ENCODE results near the gene GNAO1.

GNAO1 gene

GRCh38 chr16:56260378-56261160, 69.3 kb downstream of the GNAO1 start:
- no peaks in the 10 kb centered on the region for H3K36me3 ChIP-seq (ENCODE audit: control insufficient read depth, insufficient read depth, low read length)

GRCh38 chr16:56261656-56262055, 70.4 kb downstream of the GNAO1 start:
- no peaks in the 10 kb centered on the region for H3K36me3 ChIP-seq (ENCODE audit: control insufficient read depth, insufficient read depth, low read length)
- H3K4ac ChIP-seq (ENCODE audit: low read depth, low read length): no peak overlapping the region
- H2BK120ac ChIP-seq (ENCODE audit: low read depth, low read length): no peak overlapping the region
- H3K18ac ChIP-seq (ENCODE audit: low read length): no peak overlapping the region
- no peak overlapping the region for H3K4me2 ChIP-seq (ENCODE audit: low read length)
- no peaks in the 10 kb centered on the region for H3K79me1 ChIP-seq (ENCODE audit: low read length)
- H3K79me2 ChIP-seq (ENCODE audit: control insufficient read depth, insufficient read depth, low read length): no peaks in the 10 kb centered on the region
- no peak overlapping the region for H3K27ac ChIP-seq (ENCODE audit: low read depth, low read length)
- H3K4me1 ChIP-seq (ENCODE audit: control insufficient read depth, low read depth, low read length): no peaks in the 10 kb centered on the region
- no peak overlapping the region for H3K9ac ChIP-seq (ENCODE audit: low read length)
- no CpG with 5 or more reads among the region's 7 CpGs for WGBS (ENCODE audit: extremely low coverage, insufficient coverage, low lambda C conversion rate)
- H2BK15ac ChIP-seq (replicated peaks; ENCODE audit: low read depth): no peak overlapping the region
- no peak for DNase-seq
- no peak overlapping the region for H3K23ac ChIP-seq (ENCODE audit: low read length)
- H3K56ac ChIP-seq (ENCODE audit: low read length): no peak overlapping the region
- H4K8ac ChIP-seq (ENCODE audit: low read depth, low read length): no peak overlapping the region
- H2BK5ac ChIP-seq (ENCODE audit: low read length): no peak overlapping the region
- no peak overlapping the region for H4K5ac ChIP-seq (ENCODE audit: low read length)
- H3K27me3 ChIP-seq (ENCODE audit: insufficient read depth, low read length, poor library complexity): no peaks in the 10 kb centered on the region
- no peak overlapping the region for H3K4me3 ChIP-seq (ENCODE audit: low read length)
- no peak overlapping the region for H2AK5ac ChIP-seq (ENCODE audit: low read length)

More at GRCh38 chr16:56260378-56261160, 69.3 kb downstream of the GNAO1 start:
- no peak overlapping the region for H3K9ac ChIP-seq (ENCODE audit: low read length)
- H3K4ac ChIP-seq (ENCODE audit: low read depth, low read length): no peak overlapping the region
- H2BK120ac ChIP-seq (ENCODE audit: low read depth, low read length): no peak overlapping the region
- H3K4me2 ChIP-seq (ENCODE audit: low read length): no peak overlapping the region
- H3K4me1 ChIP-seq (ENCODE audit: control insufficient read depth, low read depth, low read length): no peaks in the 10 kb centered on the region
- H4K8ac ChIP-seq (ENCODE audit: low read depth, low read length): no peak overlapping the region
- WGBS (ENCODE audit: extremely low coverage, insufficient coverage, low lambda C conversion rate): no CpG with 5 or more reads among the region's 13 CpGs
- no peaks in the 10 kb centered on the region for H3K27me3 ChIP-seq (ENCODE audit: insufficient read depth, low read length, poor library complexity)
- no peak overlapping the region for H2BK5ac ChIP-seq (ENCODE audit: low read length)
- no peak overlapping the region for H3K18ac ChIP-seq (ENCODE audit: low read length)
- H2AK5ac ChIP-seq (ENCODE audit: low read length): no peak overlapping the region
- no peaks in the 10 kb centered on the region for H3K79me2 ChIP-seq (ENCODE audit: control insufficient read depth, insufficient read depth, low read length)
- peak; percentile 19 for DNase-seq
- H3K27ac ChIP-seq (ENCODE audit: low read depth, low read length): no peak overlapping the region
- no peaks in the 10 kb centered on the region for H3K79me1 ChIP-seq (ENCODE audit: low read length)
- H4K5ac ChIP-seq (ENCODE audit: low read length): no peak overlapping the region
- H3K4me3 ChIP-seq (ENCODE audit: low read length): no peak overlapping the region
- H2BK15ac ChIP-seq (replicated peaks; ENCODE audit: low read depth): no peak overlapping the region
- H3K56ac ChIP-seq (ENCODE audit: low read length): no peak overlapping the region
- no peak overlapping the region for H3K23ac ChIP-seq (ENCODE audit: low read length)

- Histone ChIP-seq H3K18ac (ENCODE audit: low read length) (no peak overlapping the region), H3K27ac (ENCODE audit: low read depth, low read length) (no peak overlapping the region)
Measured at GRCh38 chr16:56262148-56262547, 70.9 kb downstream of the GNAO1 start.

GRCh38 chr16:56262551-56263245, 71.4 kb downstream of the GNAO1 start:
- no peaks in the 10 kb centered on the region for H3K4me1 ChIP-seq (ENCODE audit: control insufficient read depth, low read depth, low read length)
- no peaks in the 10 kb centered on the region for H3K79me2 ChIP-seq (ENCODE audit: control insufficient read depth, insufficient read depth, low read length)
- no peak overlapping the region for H3K4me3 ChIP-seq (ENCODE audit: low read length)
- WGBS (ENCODE audit: extremely low coverage, insufficient coverage, low lambda C conversion rate): no CpG with 5 or more reads among the region's 9 CpGs
- no peak overlapping the region for H4K8ac ChIP-seq (ENCODE audit: low read depth, low read length)
- no peak overlapping the region for H3K4ac ChIP-seq (ENCODE audit: low read depth, low read length)
- H2AK5ac ChIP-seq (ENCODE audit: low read length): no peak overlapping the region
- H2BK5ac ChIP-seq (ENCODE audit: low read length): no peak overlapping the region
- no peak overlapping the region for H3K23ac ChIP-seq (ENCODE audit: low read length)
- H3K27me3 ChIP-seq (ENCODE audit: insufficient read depth, low read length, poor library complexity): no peaks in the 10 kb centered on the region
- no peaks in the 10 kb centered on the region for H3K79me1 ChIP-seq (ENCODE audit: low read length)
- no peak overlapping the region for H4K5ac ChIP-seq (ENCODE audit: low read length)
- H3K18ac ChIP-seq (ENCODE audit: low read length): no peak overlapping the region
- no peak overlapping the region for H3K4me2 ChIP-seq (ENCODE audit: low read length)
- no peak overlapping the region for H2BK120ac ChIP-seq (ENCODE audit: low read depth, low read length)
- no peak overlapping the region for H3K56ac ChIP-seq (ENCODE audit: low read length)
- no peaks in the 10 kb centered on the region for H3K36me3 ChIP-seq (ENCODE audit: control insufficient read depth, insufficient read depth, low read length)
- DNase-seq: no peak
- H3K9ac ChIP-seq (ENCODE audit: low read length): no peak overlapping the region
- no peak overlapping the region for H3K27ac ChIP-seq (ENCODE audit: low read depth, low read length)
- H2BK15ac ChIP-seq (replicated peaks; ENCODE audit: low read depth): no peak overlapping the region

More at GRCh38 chr16:56262148-56262547, 70.9 kb downstream of the GNAO1 start:
- Histone ChIP-seq H3K79me2 (ENCODE audit: control insufficient read depth, insufficient read depth, low read length) (no peaks in the 10 kb centered on the region), H3K36me3 (ENCODE audit: control insufficient read depth, insufficient read depth, low read length) (no peaks in the 10 kb centered on the region), H3K9ac (ENCODE audit: low read length) (no peak overlapping the region), H2BK120ac (ENCODE audit: low read depth, low read length) (no peak overlapping the region), H3K4me1 (ENCODE audit: control insufficient read depth, low read depth, low read length) (no peaks in the 10 kb centered on the region), H4K5ac (ENCODE audit: low read length) (no peak overlapping the region), H4K8ac (ENCODE audit: low read depth, low read length) (no peak overlapping the region), H3K4me2 (ENCODE audit: low read length) (no peak overlapping the region), H3K4ac (ENCODE audit: low read depth, low read length) (no peak overlapping the region), H2BK5ac (ENCODE audit: low read length) (no peak overlapping the region), H3K79me1 (ENCODE audit: low read length) (no peaks in the 10 kb centered on the region), H3K23ac (ENCODE audit: low read length) (no peak overlapping the region), H2AK5ac (ENCODE audit: low read length) (no peak overlapping the region), H3K56ac (ENCODE audit: low read length) (no peak overlapping the region), H2BK15ac (replicated peaks; ENCODE audit: low read depth) (no peak overlapping the region), H3K27me3 (ENCODE audit: insufficient read depth, low read length, poor library complexity) (no peaks in the 10 kb centered on the region), H3K4me3 (ENCODE audit: low read length) (no peak overlapping the region)
- WGBS (ENCODE audit: extremely low coverage, insufficient coverage, low lambda C conversion rate): no CpG with 5 or more reads among the region's 5 CpGs
- DNase-seq: no peak

GRCh38 chr16:56263711-56264608, 72.7 kb downstream of the GNAO1 start:
- H3K27ac ChIP-seq (ENCODE audit: low read depth, low read length): no peak overlapping the region
- no peak overlapping the region for H4K5ac ChIP-seq (ENCODE audit: low read length)
- no CpG with 5 or more reads among the region's 11 CpGs for WGBS (ENCODE audit: extremely low coverage, insufficient coverage, low lambda C conversion rate)
- no peak overlapping the region for H2AK5ac ChIP-seq (ENCODE audit: low read length)
- H3K4me2 ChIP-seq (ENCODE audit: low read length): no peak overlapping the region
- H3K4me1 ChIP-seq (ENCODE audit: control insufficient read depth, low read depth, low read length): no peaks in the 10 kb centered on the region
- H3K56ac ChIP-seq (ENCODE audit: low read length): no peak overlapping the region
- no peak overlapping the region for H3K4me3 ChIP-seq (ENCODE audit: low read length)
- H4K8ac ChIP-seq (ENCODE audit: low read depth, low read length): no peak overlapping the region
- DNase-seq: peak; percentile 41
- H2BK15ac ChIP-seq (replicated peaks; ENCODE audit: low read depth): no peak overlapping the region
- no peaks in the 10 kb centered on the region for H3K79me2 ChIP-seq (ENCODE audit: control insufficient read depth, insufficient read depth, low read length)
- no peaks in the 10 kb centered on the region for H3K36me3 ChIP-seq (ENCODE audit: control insufficient read depth, insufficient read depth, low read length)
- H3K4ac ChIP-seq (ENCODE audit: low read depth, low read length): no peak overlapping the region
- H3K18ac ChIP-seq (ENCODE audit: low read length): no peak overlapping the region
- no peak overlapping the region for H2BK5ac ChIP-seq (ENCODE audit: low read length)
- H3K23ac ChIP-seq (ENCODE audit: low read length): no peak overlapping the region
- no peaks in the 10 kb centered on the region for H3K27me3 ChIP-seq (ENCODE audit: insufficient read depth, low read length, poor library complexity)
- H2BK120ac ChIP-seq (ENCODE audit: low read depth, low read length): no peak overlapping the region
- no peak overlapping the region for H3K9ac ChIP-seq (ENCODE audit: low read length)
- H3K79me1 ChIP-seq (ENCODE audit: low read length): no peaks in the 10 kb centered on the region

Data from mesendoderm (in vitro differentiated cells).